Renal pelvis (tissue), 12 donors: ENCODE measurements around the gene RUSC1. TPM values are rescaled to one million over a fixed set of nuclear protein-coding genes. Genes with fewer than 3 reads are reported as not detected.
A peak's percentile ranks its signal among the peaks of the same experiment; 100 is the strongest.
"Not testable (repeated sequence)": the region's sequence is repeated elsewhere in the genome, so short reads cannot be mapped to it uniquely, and the experiment has no call there.

ENCODE experiments used
- DNase-seq: peaks from one replicate; pipeline ENCODE4 v3.0.0-alpha.2; 2013
- long read RNA-seq, 16 experiments: transcript quantifications; one replicate each; lab custom pipeline, GENCODE V29; 2026
- polyA plus RNA-seq, 3 donors: library from polyadenylated mRNA; unstranded; fragments of 120-200 nt; gene quantifications; one replicate each; pipeline ENCODE4 v1.2.1, GENCODE V29; 2013; ENCODE audit not compliant: insufficient read length in 3 of 3

RUSC1 gene
- polyA plus RNA-seq, result 10 to 100 TPM; 35.9 to 41.7 (median 41.0) TPM
- long read RNA-seq, donor 1, partial matches to known transcripts, result 0 of 11 reads
- long read RNA-seq, donor 1, other reads (novel, unspliced or antisense), result 0 of 11 reads
- long read RNA-seq, donor 2, partial matches to known transcripts, result 0 of 5 reads
- long read RNA-seq, donor 2, other reads (novel, unspliced or antisense), result 0 of 5 reads
- long read RNA-seq, donor 3, partial matches to known transcripts, result 9 of 15 reads
- long read RNA-seq, donor 3, other reads (novel, unspliced or antisense), result 0 of 15 reads
- long read RNA-seq, donor 4, partial matches to known transcripts, result 0 of 10 reads
- long read RNA-seq, donor 4, other reads (novel, unspliced or antisense), result 0 of 10 reads
- long read RNA-seq, donor 5, partial matches to known transcripts, result 0 of 5 reads
- long read RNA-seq, donor 5, other reads (novel, unspliced or antisense), result 0 of 5 reads
- long read RNA-seq, donor 6, partial matches to known transcripts, result 7 of 12 reads
- long read RNA-seq, donor 6, other reads (novel, unspliced or antisense), result 0 of 12 reads
- long read RNA-seq, donor 7, partial matches to known transcripts, result 0 of 7 reads
- long read RNA-seq, donor 7, other reads (novel, unspliced or antisense), result 0 of 7 reads
- long read RNA-seq, donor 8, partial matches to known transcripts, result 0 of 4 reads
- long read RNA-seq, donor 8, other reads (novel, unspliced or antisense), result 0 of 4 reads
- long read RNA-seq, donor 9, partial matches to known transcripts, result 0 of 8 reads
- long read RNA-seq, donor 9, other reads (novel, unspliced or antisense), result 0 of 8 reads
- long read RNA-seq, donor 10, partial matches to known transcripts, result 10 of 17 reads
- long read RNA-seq, donor 10, other reads (novel, unspliced or antisense), result 0 of 17 reads
- long read RNA-seq, donor 11, partial matches to known transcripts, result 6 of 10 reads
- long read RNA-seq, donor 11, other reads (novel, unspliced or antisense), result 0 of 10 reads
- long read RNA-seq, donor 12, partial matches to known transcripts, result 8 of 15 reads
- long read RNA-seq, donor 12, other reads (novel, unspliced or antisense), result 0 of 15 reads
- long read RNA-seq, donor 13, partial matches to known transcripts, result 0 of 2 reads
- long read RNA-seq, donor 13, other reads (novel, unspliced or antisense), result 0 of 2 reads
- long read RNA-seq, donor 14, result 0 reads
- long read RNA-seq, donor 15, partial matches to known transcripts, result 9 of 17 reads
- long read RNA-seq, donor 15, other reads (novel, unspliced or antisense), result 0 of 17 reads
- long read RNA-seq, donor 16, partial matches to known transcripts, result 13 of 23 reads
- long read RNA-seq, donor 16, other reads (novel, unspliced or antisense), result 0 of 23 reads

GRCh38 chr1:155320661-155321617 is at the start of gene RUSC1:
Gene RUSC1 (plus strand): TSS chr1:155320894. CDS start chr1:155321774, 880 bp downstream.
- no peak for DNase-seq

- DNase-seq, result peak; percentile 54
Observed at GRCh38 chr1:155272466-155273342, 48.0 kb upstream of the RUSC1 start.

DNA sequence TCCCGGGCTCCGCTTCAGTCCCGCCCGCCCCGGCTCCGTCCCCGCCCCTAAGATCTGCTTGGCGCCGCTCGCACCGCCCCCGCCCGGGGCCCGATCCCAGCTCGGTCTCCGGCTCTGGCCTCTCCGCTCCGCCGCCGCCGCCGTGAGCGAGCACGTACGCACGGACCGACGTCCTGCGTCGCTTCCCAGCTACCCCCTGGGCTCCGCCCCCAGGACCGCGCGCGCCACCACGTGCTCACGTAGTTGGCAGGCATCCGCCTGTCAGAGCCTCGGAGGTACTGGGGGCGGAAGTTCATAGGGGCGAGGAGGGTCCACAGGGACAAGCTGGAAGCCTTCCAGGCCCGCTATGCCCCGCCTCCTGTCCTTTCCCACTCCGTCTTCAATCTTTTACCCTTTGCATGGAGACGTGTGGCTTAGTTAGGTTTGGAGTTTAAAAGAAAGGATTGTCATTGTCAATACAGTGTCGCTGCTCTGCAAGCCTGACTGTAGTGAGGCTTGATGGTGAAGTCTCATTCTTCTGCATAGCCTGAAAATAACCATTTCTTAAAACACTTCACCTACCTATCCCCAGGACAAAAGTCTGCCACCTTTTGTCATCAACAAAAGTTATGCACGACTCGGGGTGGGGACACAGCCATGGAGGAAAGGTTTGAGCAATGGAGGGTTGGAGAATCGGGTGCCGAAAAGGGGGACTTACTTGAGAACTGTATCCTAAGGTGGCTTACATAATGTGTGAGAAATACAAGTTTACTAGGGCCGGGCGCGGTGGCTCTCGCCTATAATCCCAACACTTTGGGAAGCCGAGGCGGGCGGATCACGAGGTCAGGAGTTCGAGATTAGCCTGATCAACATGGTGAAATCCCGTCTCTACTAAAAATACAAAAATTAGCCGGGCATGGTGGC is 47.1 kb upstream of the RUSC1 start, which contains the start of gene CLK2:
Gene CLK2 (minus strand): TSS at position 162 of the 903 bp plus-strand sequence. CDS start 2,527 bp downstream, outside the sequence.
- DNase-seq, result peak; percentile 96

- DNase-seq, result peak; percentile 97
Observed at GRCh38 chr1:155277070-155277901, 43.4 kb upstream of the RUSC1 start, which contains the start of gene HCN3. Gene HCN3 (plus strand): TSS chr1:155277463. CDS start chr1:155277591, 128 bp downstream.

DNA sequence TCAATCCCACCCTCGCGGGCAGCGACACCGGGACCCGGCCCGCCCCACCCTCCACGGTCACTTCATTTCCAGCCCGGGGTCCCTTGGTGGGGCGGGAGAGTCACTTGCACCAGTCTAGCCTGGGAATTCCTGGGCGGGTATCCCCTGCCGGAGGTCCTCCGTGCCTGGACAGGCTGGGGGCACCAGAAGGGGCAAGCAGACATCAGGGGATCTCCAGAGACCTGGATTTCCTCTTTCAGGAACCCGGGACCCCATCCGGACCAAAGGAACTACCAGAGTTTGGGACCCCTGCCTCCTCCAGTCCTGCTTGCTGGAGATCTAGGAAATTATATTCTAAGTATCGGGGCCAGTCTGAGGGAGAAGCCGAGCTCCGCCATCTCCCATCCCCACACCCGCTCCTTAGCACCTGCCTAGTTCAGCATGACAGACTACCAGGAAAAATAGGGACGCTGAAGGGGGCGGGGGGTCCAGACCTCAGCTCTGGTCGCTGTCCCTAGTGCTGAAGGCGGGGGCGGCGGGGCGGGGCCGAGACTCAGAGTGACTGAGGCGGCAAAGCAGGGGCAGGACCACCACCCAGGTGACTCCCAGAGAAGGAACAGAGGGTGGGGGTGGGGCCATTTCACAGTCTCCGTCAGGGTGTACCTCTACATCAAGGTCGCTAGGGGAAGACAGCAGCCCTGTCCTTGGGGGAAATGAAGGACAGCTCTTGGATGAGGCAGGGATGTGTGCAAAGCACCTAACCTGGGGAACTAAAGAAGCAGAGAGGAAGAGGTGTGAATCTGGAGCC is 42.6 kb upstream of the RUSC1 start:
- DNase-seq, result peak; percentile 83

DNA sequence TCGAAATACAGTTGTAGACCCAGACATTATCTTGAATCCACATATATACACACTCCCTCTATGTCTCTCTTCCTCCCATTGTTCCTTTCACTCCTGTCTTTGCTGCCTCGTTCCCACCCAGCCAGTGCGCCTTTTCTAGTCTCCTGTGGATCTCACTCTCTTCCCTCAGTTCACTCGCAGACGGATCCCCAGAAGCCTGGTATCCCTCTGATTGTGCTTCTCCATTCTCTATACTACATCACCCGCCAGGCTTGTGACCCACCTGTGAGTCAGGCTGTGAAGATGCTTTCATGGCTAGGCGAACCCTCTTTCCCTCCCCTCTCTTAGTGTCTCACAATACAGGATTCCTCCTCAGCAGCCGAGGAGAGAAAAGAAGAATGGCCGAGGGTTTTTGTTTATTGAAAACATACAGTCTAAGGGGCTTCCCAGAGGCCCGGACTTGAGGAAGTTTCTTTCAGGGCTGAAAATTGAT is 42.0 kb upstream of the RUSC1 start:
- no peak for DNase-seq

- no peak for DNase-seq
Observed at GRCh38 chr1:155279268-155279667, 41.4 kb upstream of the RUSC1 start.

GRCh38 chr1:155282488-155283091 is 38.1 kb upstream of the RUSC1 start:
- DNase-seq, result no peak

- no peak for DNase-seq
Observed at GRCh38 chr1:155284476-155284875, 36.2 kb upstream of the RUSC1 start.

DNA sequence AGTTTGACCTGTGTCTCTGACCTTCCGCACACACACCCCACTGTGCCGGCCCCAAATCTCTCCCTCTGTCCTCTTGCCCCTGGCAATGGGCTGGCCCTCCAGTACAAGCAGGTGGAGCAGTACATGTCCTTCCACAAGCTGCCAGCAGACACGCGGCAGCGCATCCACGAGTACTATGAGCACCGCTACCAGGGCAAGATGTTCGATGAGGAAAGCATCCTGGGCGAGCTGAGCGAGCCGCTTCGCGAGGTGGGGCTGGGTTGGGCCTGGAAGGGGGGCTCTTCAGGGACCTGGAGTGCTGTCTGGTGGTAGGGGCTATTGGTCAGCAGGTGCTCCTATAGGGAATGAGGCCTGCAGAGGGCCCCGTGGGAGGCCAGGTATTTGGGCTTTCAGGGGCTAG is 35.6 kb upstream of the RUSC1 start:
- DNase-seq, result no peak

DNA sequence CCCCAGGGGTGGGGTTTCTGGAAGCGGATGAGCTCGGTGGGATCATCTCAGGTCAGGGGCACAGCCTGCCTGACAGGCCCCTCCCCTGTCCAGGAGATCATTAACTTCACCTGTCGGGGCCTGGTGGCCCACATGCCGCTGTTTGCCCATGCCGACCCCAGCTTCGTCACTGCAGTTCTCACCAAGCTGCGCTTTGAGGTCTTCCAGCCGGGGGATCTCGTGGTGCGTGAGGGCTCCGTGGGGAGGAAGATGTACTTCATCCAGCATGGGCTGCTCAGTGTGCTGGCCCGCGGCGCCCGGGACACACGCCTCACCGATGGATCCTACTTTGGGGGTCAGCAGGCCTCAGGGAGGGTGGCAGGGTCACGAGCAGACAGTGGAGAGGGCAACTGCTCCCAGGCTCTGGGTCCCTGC is 35.1 kb upstream of the RUSC1 start:
- DNase-seq, result no peak

DNA sequence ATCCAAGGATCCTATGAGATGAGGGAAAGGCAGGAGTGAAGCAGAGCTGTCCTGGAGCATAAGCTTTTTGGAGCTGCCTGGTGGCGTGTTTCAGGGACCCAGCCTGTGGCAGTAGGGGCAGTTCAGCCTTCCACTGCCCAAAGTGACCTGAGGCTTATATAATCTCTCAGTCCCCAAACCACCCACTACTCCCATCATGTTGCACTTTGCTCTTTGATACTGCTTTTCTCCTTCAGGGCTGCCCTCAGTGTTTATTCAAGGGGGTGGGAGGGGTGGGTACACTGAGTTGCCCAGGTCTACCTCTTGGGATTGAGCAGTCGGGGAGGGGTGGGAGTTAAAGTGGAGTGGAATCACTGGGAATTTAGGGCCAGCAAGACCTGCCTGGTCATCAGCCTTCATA is 34.1 kb upstream of the RUSC1 start:
- no peak for DNase-seq

DNA sequence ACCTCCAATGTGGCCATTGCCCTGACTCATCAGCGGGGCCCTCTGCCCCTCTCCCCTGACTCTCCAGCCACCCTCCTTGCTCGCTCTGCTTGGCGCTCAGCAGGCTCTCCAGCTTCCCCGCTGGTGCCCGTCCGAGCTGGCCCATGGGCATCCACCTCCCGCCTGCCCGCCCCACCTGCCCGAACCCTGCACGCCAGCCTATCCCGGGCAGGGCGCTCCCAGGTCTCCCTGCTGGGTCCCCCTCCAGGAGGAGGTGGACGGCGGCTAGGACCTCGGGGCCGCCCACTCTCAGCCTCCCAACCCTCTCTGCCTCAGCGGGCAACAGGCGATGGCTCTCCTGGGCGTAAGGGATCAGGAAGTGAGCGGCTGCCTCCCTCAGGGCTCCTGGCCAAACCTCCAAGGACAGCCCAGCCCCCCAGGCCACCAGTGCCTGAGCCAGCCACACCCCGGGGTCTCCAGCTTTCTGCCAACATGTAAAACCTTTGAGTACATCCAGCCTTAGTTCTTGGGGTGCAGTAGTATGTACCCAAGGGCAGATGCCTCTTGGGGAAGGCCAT is 32.6 kb upstream of the RUSC1 start:
- DNase-seq, result no peak

GRCh38 chr1:155291006-155291405 is 29.7 kb upstream of the RUSC1 start:
- DNase-seq, result not testable (repeated sequence)

GRCh38 chr1:155293086-155293749 is 27.5 kb upstream of the RUSC1 start:
- no peak for DNase-seq
